ENCODE data around the gene ST6GALNAC1. TPM values are rescaled to one million over a fixed set of nuclear protein-coding genes. Genes with fewer than 3 reads are reported as not detected.
"Not testable (repeated sequence)": the region's sequence is repeated elsewhere in the genome, so short reads cannot be mapped to it uniquely, and the experiment has no call there.

The ST6GALNAC1 gene
- total RNA-seq, 2 donors from 2014 or later = not detected

- Mint-ChIP-seq H3K27ac (no peak overlapping the region), H3K9me3 (peaks cover 4% of the 10 kb centered on the region), H3K36me3 (peaks cover 6% of the 10 kb centered on the region), H3K27me3 (peaks cover 10 to 13% of the 10 kb centered on the region in 2 donors), H3K4me3 (no peak overlapping the region), H3K4me1 (ENCODE audit: low read depth in 2 of 2) (no peaks in the 10 kb centered on the region)
- ATAC-seq (no peak), DNase-seq (ENCODE audit: low spot score) (no peak)
These were observed 1.4 kb upstream of the ST6GALNAC1 start for GRCh38 chr17:76644995-76645394.

- DNase-seq (ENCODE audit: low spot score) (no peak), ATAC-seq (no peak)
- Mint-ChIP-seq H3K9me3 (peaks cover 4% of the 10 kb centered on the region), H3K4me1 (ENCODE audit: low read depth in 2 of 2) (no peaks in the 10 kb centered on the region), H3K36me3 (peaks cover 6% of the 10 kb centered on the region), H3K4me3 (no peak overlapping the region), H3K27ac (no peak overlapping the region), H3K27me3 (peaks cover 0 to 11% of the 10 kb centered on the region in 2 donors)
These were observed 563 bp downstream of the ST6GALNAC1 start for GRCh38 chr17:76642994-76643393.

GRCh38 chr17:76642032-76642561 is 1.5 kb downstream of the ST6GALNAC1 start:
- H3K9me3 Mint-ChIP-seq = peaks cover 4% of the 10 kb centered on the region
- H3K4me3 Mint-ChIP-seq = no peak overlapping the region
- H3K27ac Mint-ChIP-seq = no peak overlapping the region
- DNase-seq (ENCODE audit: low spot score) (no peak), ATAC-seq (no peak)
- no peaks in the 10 kb centered on the region for H3K4me1 Mint-ChIP-seq (ENCODE audit: low read depth in 2 of 2)
- H3K27me3 Mint-ChIP-seq = peaks cover 0 to 11% of the 10 kb centered on the region in 2 donors
- peaks cover 6% of the 10 kb centered on the region for H3K36me3 Mint-ChIP-seq

GRCh38 chr17:76641501-76641900 is 2.1 kb downstream of the ST6GALNAC1 start:
- Mint-ChIP-seq H3K27ac (no peak overlapping the region), H3K27me3 (peaks cover 0 to 9% of the 10 kb centered on the region in 2 donors), H3K9me3 (peaks cover 1% of the 10 kb centered on the region), H3K4me3 (no peak overlapping the region), H3K4me1 (ENCODE audit: low read depth in 2 of 2) (no peaks in the 10 kb centered on the region), H3K36me3 (peaks cover 2% of the 10 kb centered on the region)
- DNase-seq (ENCODE audit: low spot score) = no peak
- ATAC-seq = no peak

GRCh38 chr17:76640550-76641380 is 2.8 kb downstream of the ST6GALNAC1 start:
- Mint-ChIP-seq H3K27ac (no peak overlapping the region), H3K4me1 (ENCODE audit: low read depth in 2 of 2) (no peaks in the 10 kb centered on the region), H3K36me3 (no peaks in the 10 kb centered on the region)

GRCh38 chr17:76638263-76638662 is 5.3 kb downstream of the ST6GALNAC1 start:
- no peaks in the 10 kb centered on the region for H3K9me3 Mint-ChIP-seq
- no peak for ATAC-seq
- H3K27me3 Mint-ChIP-seq = peaks cover 0 to 9% of the 10 kb centered on the region in 2 donors
- H3K4me1 Mint-ChIP-seq (ENCODE audit: low read depth in 2 of 2) = no peaks in the 10 kb centered on the region
- H3K4me3 Mint-ChIP-seq = no peak overlapping the region
- H3K36me3 Mint-ChIP-seq = no peaks in the 10 kb centered on the region
- no peak for DNase-seq (ENCODE audit: low spot score)
- no peak overlapping the region for H3K27ac Mint-ChIP-seq

More at GRCh38 chr17:76640550-76641380, 2.8 kb downstream of the ST6GALNAC1 start:
- H3K27me3 Mint-ChIP-seq = peaks cover 0 to 8% of the 10 kb centered on the region in 2 donors
- no peak overlapping the region for H3K4me3 Mint-ChIP-seq
- H3K9me3 Mint-ChIP-seq = no peaks in the 10 kb centered on the region
- ATAC-seq = no peak
- no peak for DNase-seq (ENCODE audit: low spot score)

- not testable (repeated sequence) for ATAC-seq; H3K27me3 Mint-ChIP-seq; H3K4me3 Mint-ChIP-seq; H3K9me3 Mint-ChIP-seq; H3K36me3 Mint-ChIP-seq; H3K27ac Mint-ChIP-seq; DNase-seq (ENCODE audit: low spot score); H3K4me1 Mint-ChIP-seq (ENCODE audit: low read depth in 2 of 2)
These were observed 6.9 kb downstream of the ST6GALNAC1 start for GRCh38 chr17:76636486-76637206.

- Mint-ChIP-seq H3K9me3 (no peaks in the 10 kb centered on the region), H3K27ac (no peak overlapping the region)
These were observed 7.7 kb downstream of the ST6GALNAC1 start for GRCh38 chr17:76635659-76636360.

GRCh38 chr17:76635039-76635438 is 8.5 kb downstream of the ST6GALNAC1 start:
- peaks cover 0 to 6% of the 10 kb centered on the region in 2 donors for H3K27me3 Mint-ChIP-seq
- ATAC-seq (no peak), DNase-seq (ENCODE audit: low spot score) (no peak)
- no peaks in the 10 kb centered on the region for H3K36me3 Mint-ChIP-seq
- H3K4me3 Mint-ChIP-seq = no peak overlapping the region
- H3K9me3 Mint-ChIP-seq = no peaks in the 10 kb centered on the region
- H3K4me1 Mint-ChIP-seq (ENCODE audit: low read depth in 2 of 2) = peaks cover 0 to 5% of the 10 kb centered on the region in 2 donors
- no peak overlapping the region for H3K27ac Mint-ChIP-seq

More at GRCh38 chr17:76635659-76636360, 7.7 kb downstream of the ST6GALNAC1 start:
- Mint-ChIP-seq H3K36me3 (no peaks in the 10 kb centered on the region), H3K4me3 (no peak overlapping the region), H3K27me3 (peaks cover 0 to 6% of the 10 kb centered on the region in 2 donors), H3K4me1 (ENCODE audit: low read depth in 2 of 2) (peaks cover 0 to 5% of the 10 kb centered on the region in 2 donors)
- ATAC-seq = no peak
- no peak for DNase-seq (ENCODE audit: low spot score)

- H3K36me3 Mint-ChIP-seq = no peaks in the 10 kb centered on the region
These were observed 9.8 kb downstream of the ST6GALNAC1 start for GRCh38 chr17:76633628-76634328.

GRCh38 chr17:76631821-76632565 is 11.6 kb downstream of the ST6GALNAC1 start:
- Mint-ChIP-seq H3K36me3 (no peaks in the 10 kb centered on the region), H3K9me3 (no peaks in the 10 kb centered on the region), H3K27ac (no peak overlapping the region), H3K27me3 (peaks cover 0 to 2% of the 10 kb centered on the region in 2 donors), H3K4me3 (no peak overlapping the region), H3K4me1 (ENCODE audit: low read depth in 2 of 2) (peaks cover 0 to 5% of the 10 kb centered on the region in 2 donors)
- ATAC-seq (peak in 1 of 2 donors; percentile 86), DNase-seq (ENCODE audit: low spot score) (no peak)

More at GRCh38 chr17:76633628-76634328, 9.8 kb downstream of the ST6GALNAC1 start:
- ATAC-seq (no peak), DNase-seq (ENCODE audit: low spot score) (no peak)
- Mint-ChIP-seq H3K27me3 (peaks cover 0 to 3% of the 10 kb centered on the region in 2 donors), H3K27ac (no peak overlapping the region), H3K4me3 (no peak overlapping the region), H3K4me1 (ENCODE audit: low read depth in 2 of 2) (peaks cover 0 to 5% of the 10 kb centered on the region in 2 donors), H3K9me3 (no peaks in the 10 kb centered on the region)

GRCh38 chr17:76630151-76630550 is 13.4 kb downstream of the ST6GALNAC1 start:
- H3K4me3 Mint-ChIP-seq = no peak overlapping the region
- no peaks in the 10 kb centered on the region for H3K9me3 Mint-ChIP-seq
- peaks cover 0 to 5% of the 10 kb centered on the region in 2 donors for H3K4me1 Mint-ChIP-seq (ENCODE audit: low read depth in 2 of 2)
- H3K27ac Mint-ChIP-seq = no peak overlapping the region
- H3K36me3 Mint-ChIP-seq = no peaks in the 10 kb centered on the region
- ATAC-seq (no peak), DNase-seq (ENCODE audit: low spot score) (no peak)
- peaks cover 0 to 6% of the 10 kb centered on the region in 2 donors for H3K27me3 Mint-ChIP-seq
